H1 (cell line): ENCODE data around the gene PACS1. TPM values are rescaled to one million over a fixed set of nuclear protein-coding genes. Genes with fewer than 3 reads are reported as not detected.

ENCODE experiments used
- CTCF ChIA-PET: fragments of 300-600 bp; sonication (Branson Sonifier 250); formaldehyde crosslinking; loops from one replicate; lab custom pipeline; 2021; ENCODE audit not compliant: partially characterized antibody; lab: Charles Lee
- POLR2A ChIA-PET: fragments of 300-600 bp; sonication (Branson Sonifier 250); formaldehyde crosslinking; loops from one replicate; lab custom pipeline; 2021; ENCODE audit warnings: inconsistent platforms; ENCODE audit not compliant: partially characterized antibody; lab: Charles Lee
- DNase-seq, 2 experiments: peaks; one replicate each; pipeline versions ENCODE4 v3.0.0 to v3.0.0-alpha.2; 2010 to 2022; ENCODE audit warnings: low spot score in 2 of 2, low read depth in 1 of 2, mixed read lengths in 1 of 2
- FAIRE-seq: peaks from 2 replicates; lab custom pipeline; 2011; peaks lifted over from hg19 to GRCh38; lab: Jason Lieb, UNC
- H2AFZ ChIP-seq: 2 replicates; pipeline ENCODE4 v1.8.1; 2012; ENCODE audit warnings: low read length, inconsistent platforms
- H2AK5ac ChIP-seq: 2 replicates; pipeline ENCODE4 v1.6.1; 2013; ENCODE audit warnings: low read depth, low read length
- H2BK120ac ChIP-seq: replicated peaks from 2 replicates; pipeline ENCODE3; 2013; ENCODE audit warnings: low read depth, low read length, inconsistent platforms
- H2BK12ac ChIP-seq: 2 replicates; pipeline ENCODE4 v1.6.1; 2013; ENCODE audit warnings: low read depth, low read length
- H2BK15ac ChIP-seq: 2 replicates; pipeline ENCODE4 v1.6.1; 2013; ENCODE audit warnings: low read length
- H2BK20ac ChIP-seq: 2 replicates; pipeline ENCODE4 v1.6.1; 2013; ENCODE audit warnings: low read length
- H2BK5ac ChIP-seq: 2 replicates; pipeline ENCODE4 v1.6.1; 2013; ENCODE audit warnings: low read depth, low read length
- H3K14ac ChIP-seq: 2 replicates; pipeline ENCODE4 v1.6.1; 2013; ENCODE audit warnings: inconsistent platforms; ENCODE audit not compliant: insufficient read length
- H3K18ac ChIP-seq: 2 replicates; pipeline ENCODE4 v1.6.1; 2013; ENCODE audit warnings: low read length; ENCODE audit errors: extremely low read depth
- H3K23ac ChIP-seq: 2 replicates; pipeline ENCODE4 v1.6.1; 2013; ENCODE audit warnings: inconsistent platforms; ENCODE audit not compliant: insufficient read length
- H3K23me2 ChIP-seq: 2 replicates; pipeline ENCODE4 v1.6.1; 2013; ENCODE audit warnings: low read depth, low read length
- H3K27ac ChIP-seq: 2 replicates; pipeline ENCODE4 v1.6.1; 2011; ENCODE audit warnings: low read depth, low read length, inconsistent platforms
- H3K27me3 ChIP-seq, 4 experiments: replicated peaks in 1 of 4; 1 replicate in 1 of 4; 2 replicates in 3 of 4; pipeline versions ENCODE4 v1.6.1 to v1.8.1; 2011 to 2013; ENCODE audit warnings: low read length in 3 of 4, mild to moderate bottlenecking in 3 of 4, inconsistent platforms in 2 of 4, mixed read lengths in 2 of 4, moderate library complexity in 1 of 4; ENCODE audit not compliant: control insufficient read depth in 3 of 4, insufficient read depth in 3 of 4; ENCODE audit errors: extremely low read depth in 1 of 4
- H3K36me3 ChIP-seq, 4 experiments: 2 replicates each; pipeline versions ENCODE4 v1.6.1 to v1.8.1; 2011 to 2013; ENCODE audit warnings: mild to moderate bottlenecking in 4 of 4, low read length in 3 of 4, moderate library complexity in 2 of 4, control low read depth in 1 of 4, inconsistent platforms in 1 of 4; ENCODE audit not compliant: insufficient read depth in 4 of 4, control insufficient read depth in 2 of 4
- H3K4ac ChIP-seq: replicated peaks from 2 replicates; pipeline ENCODE3; 2013; ENCODE audit warnings: low read length, low read depth, mixed read lengths, inconsistent platforms; ENCODE audit not compliant: insufficient read length
- H3K4me1 ChIP-seq, 4 experiments: replicated peaks in 1 of 4; 1 replicate in 1 of 4; 2 replicates in 3 of 4; pipeline versions ENCODE4 v1.6.1 to v1.8.1; 2011 to 2013; ENCODE audit warnings: low read length in 3 of 4, inconsistent platforms in 2 of 4, mixed read lengths in 1 of 4; ENCODE audit not compliant: insufficient read depth in 4 of 4, control insufficient read depth in 3 of 4
- H3K4me2 ChIP-seq, 2 experiments: 2 replicates each; pipeline versions ENCODE4 v1.6.1 to v1.8.1; 2011 to 2013; ENCODE audit warnings: low read depth in 2 of 2, low read length in 2 of 2, control low read depth in 1 of 2, inconsistent platforms in 1 of 2, mild to moderate bottlenecking in 1 of 2; ENCODE audit not compliant: insufficient read depth in 1 of 2
- H3K4me3 ChIP-seq, 4 experiments: fragments of 200-600, 300-600 bp in 1 of 4; sonication (generic), shearing (Covaris generic), sonication (Bioruptor Twin) in 1 of 4; 2 replicates each; pipeline versions ENCODE4 v1.5.1 to v1.8.1; 2011 to 2016; ENCODE audit warnings: low read length in 4 of 4, low read depth in 3 of 4, control low read depth in 2 of 4, inconsistent platforms in 2 of 4, mild to moderate bottlenecking in 2 of 4, mixed read lengths in 1 of 4, moderate library complexity in 1 of 4; ENCODE audit not compliant: insufficient read depth in 2 of 4; ENCODE audit errors: extremely low read depth in 1 of 4
- H3K56ac ChIP-seq: replicated peaks from 2 replicates; pipeline ENCODE3; 2013; ENCODE audit warnings: low read depth, mild to moderate bottlenecking, mixed read lengths, low read length, inconsistent platforms; ENCODE audit not compliant: insufficient read length
- H3K79me1 ChIP-seq: 2 replicates; pipeline ENCODE4 v1.6.1; 2013; ENCODE audit warnings: low read depth, low read length, control low read depth
- H3K79me2 ChIP-seq, 2 experiments: 2 replicates each; pipeline versions ENCODE4 v1.6.1 to v1.8.1; 2012 to 2013; ENCODE audit warnings: low read length in 2 of 2, mild to moderate bottlenecking in 2 of 2, inconsistent platforms in 1 of 2; ENCODE audit not compliant: insufficient read depth in 2 of 2, control insufficient read depth in 1 of 2
- H3K9ac ChIP-seq, 4 experiments: replicated peaks in 1 of 4; 1 replicate in 1 of 4; 2 replicates in 3 of 4; pipeline versions ENCODE4 v1.6.1 to v1.8.1; 2011 to 2013; ENCODE audit warnings: low read depth in 3 of 4, low read length in 3 of 4, control low read depth in 2 of 4, mild to moderate bottlenecking in 2 of 4, moderate library complexity in 2 of 4, inconsistent platforms in 1 of 4; ENCODE audit errors: extremely low read depth in 1 of 4
- H3K9me3 ChIP-seq, 2 experiments: 2 replicates each; pipeline versions ENCODE4 v1.6.1 to v1.8.1; 2012 to 2013; ENCODE audit warnings: mild to moderate bottlenecking in 2 of 2, moderate library complexity in 2 of 2, control low read depth in 1 of 2, inconsistent platforms in 1 of 2, low read depth in 1 of 2, low read length in 1 of 2, mixed read lengths in 1 of 2; ENCODE audit not compliant: insufficient read depth in 2 of 2
- H4K20me1 ChIP-seq, 2 experiments: replicated peaks in 1 of 2; 2 replicates each; pipeline versions ENCODE3 to v1.8.1; 2011 to 2013; ENCODE audit warnings: inconsistent platforms in 2 of 2, low read length in 2 of 2, mild to moderate bottlenecking in 1 of 2; ENCODE audit not compliant: insufficient read depth in 2 of 2, control insufficient read depth in 1 of 2
- H4K5ac ChIP-seq: 2 replicates; pipeline ENCODE4 v1.6.1; 2013; ENCODE audit warnings: low read length, low read depth, mixed read lengths, inconsistent platforms; ENCODE audit not compliant: insufficient read length
- H4K8ac ChIP-seq: 2 replicates; pipeline ENCODE4 v1.8.0; 2013; ENCODE audit warnings: mild to moderate bottlenecking, moderate library complexity, low read length, inconsistent platforms; ENCODE audit not compliant: insufficient read depth; ENCODE audit errors: extremely low read depth
- H4K91ac ChIP-seq: replicated peaks from 2 replicates; pipeline ENCODE3; 2013; ENCODE audit warnings: low read length, mixed read lengths, inconsistent platforms; ENCODE audit not compliant: insufficient read length
- WGBS, 2 experiments: shearing (Covaris generic) in 1 of 2; methylation state at CpG; one replicate each; pipeline versions ENCODE4 v1.1.6 to v1.1.7; 2013 to 2015; ENCODE audit warnings: low lambda C conversion rate in 2 of 2, mixed read lengths in 2 of 2, inconsistent platforms in 1 of 2, low coverage in 1 of 2, missing lambda C conversion rate in 1 of 2; ENCODE audit not compliant: insufficient replicate concordance in 2 of 2, insufficient coverage in 1 of 2, insufficient read length in 1 of 2; ENCODE audit errors: extremely low coverage in 1 of 2, missing lambda C conversion rate in 1 of 2; 5-methylcytosine and 5-hydroxymethylcytosine counted together
- polyA plus RNA-seq, 7 experiments: library from polyadenylated mRNA; depleted of rRNA in 3 of 7; stranded (reverse) in 5 of 7; unstranded in 2 of 7; fragments of >200 nt in 5 of 7; fragments of 200-250 nt in 2 of 7; gene quantifications; 1 replicate in 5 of 7; 2 replicates in 1 of 7; 4 replicates in 1 of 7; pipeline versions ENCODE4 v1.2.1 to v1.2.3, GENCODE V29; 2011 to 2013; ENCODE audit warnings: missing spikeins in 2 of 7, mixed read lengths in 2 of 7
- total RNA-seq: library from RNA; stranded (reverse); fragmentation: NEBNext Ultra II Directional; extraction: Animal tissue kit (Norgen Biotek cat#: 25700); gene quantifications from 2 replicates; pipeline ENCODE4 v1.2.1, GENCODE V29; 2021

The PACS1 gene
- total and polyA plus RNA-seq, 2 of the 8 experiments (the other 6 are each of a cell fraction or from before 2014, with no cell fraction given): 11.5 to 36.0 TPM

DNA sequence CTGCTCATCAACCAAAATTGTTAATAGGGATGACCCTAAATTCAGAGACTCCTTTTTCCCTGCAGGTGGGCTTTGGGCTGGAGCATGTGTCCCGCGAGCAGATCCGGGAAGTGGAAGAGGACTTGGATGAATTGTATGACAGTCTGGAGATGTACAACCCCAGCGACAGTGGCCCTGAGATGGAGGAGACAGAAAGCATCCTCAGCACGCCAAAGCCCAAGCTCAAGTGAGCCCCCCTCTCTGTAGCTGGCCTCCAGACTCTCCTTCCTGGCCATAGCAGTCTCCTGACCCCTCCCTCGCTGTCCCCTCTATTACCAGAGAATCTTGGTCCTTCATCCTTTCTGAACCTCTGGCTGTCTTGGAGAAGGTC, 150.5 kb downstream of the PACS1 start:
- H3K56ac ChIP-seq: no peak overlapping the region
- H3K36me3 ChIP-seq: peaks cover 0 to 3% (median 0%) of the 10 kb centered on the region in 4 experiments; a peak in 3 of 8 replicates
- H2AFZ ChIP-seq: no peak overlapping the region
- no peak overlapping the region for H3K14ac ChIP-seq
- H2AK5ac ChIP-seq: no peak overlapping the region
- H3K23ac ChIP-seq: no peak overlapping the region
- DNase-seq: no peak
- H2BK120ac ChIP-seq: no peak overlapping the region
- H3K18ac ChIP-seq: no peak overlapping the region
- H3K79me2 ChIP-seq: no peaks in the 10 kb centered on the region
- H3K4me2 ChIP-seq: no peak overlapping the region
- POLR2A ChIA-PET: interaction anchor here (0.5 to 1.5 kb wide), 3 partner anchors 12 to 167 kb away, joined by 3 read pairs; no protein-coding TSS in a partner anchor
- no peak overlapping the region for H3K4me3 ChIP-seq
- H4K5ac ChIP-seq: no peak overlapping the region
- peaks cover 1% of the 10 kb centered on the region in 2 experiments for H4K20me1 ChIP-seq
- H3K27me3 ChIP-seq: no peaks in the 10 kb centered on the region
- no peaks in the 10 kb centered on the region for H3K23me2 ChIP-seq
- no peak overlapping the region for H2BK15ac ChIP-seq
- no peak overlapping the region for H3K27ac ChIP-seq
- no peak overlapping the region for H2BK5ac ChIP-seq
- H2BK20ac ChIP-seq: no peak overlapping the region
- H3K4me1 ChIP-seq: peaks cover 0 to 2% (median 0%) of the 10 kb centered on the region in 4 experiments; a peak in 1 of 7 replicates
- H3K9me3 ChIP-seq: no peaks in the 10 kb centered on the region
- no peak for FAIRE-seq
- 98% methylated on average over 6 of the region's 6 CpGs; no CpG with 5 or more reads in 1 of the 2 experiments for WGBS, 2 experiments
- CTCF ChIA-PET: interaction anchor here (0.7 to 10.1 kb wide), 5 partner anchors 16 to 170 kb away, joined by 3 to 123 read pairs (median 5); no protein-coding TSS in a partner anchor
- no peak overlapping the region for H3K4ac ChIP-seq
- H4K8ac ChIP-seq: no peak overlapping the region
- H4K91ac ChIP-seq: no peak overlapping the region
- H3K9ac ChIP-seq: no peak overlapping the region
- H3K79me1 ChIP-seq: no peaks in the 10 kb centered on the region
- H2BK12ac ChIP-seq: no peak overlapping the region
